GM18508 (cell line): ENCODE results near the gene ATP2B1.

Experiments used
- ATAC-seq: cut with Tn5 transposase; IDR thresholded peaks from one replicate; pipeline ENCODE4 v1.9.1; 2021; ENCODE audit warnings: moderate number of reproducible peaks; ENCODE audit not compliant: insufficient read depth, unreplicated experiment

ATP2B1 gene

GRCh38 chr12:89552376-89552775, 156.3 kb downstream of the ATP2B1 start:
- no peak for ATAC-seq

GRCh38 chr12:89551747-89552146, 156.9 kb downstream of the ATP2B1 start:
- no peak for ATAC-seq

- no peak for ATAC-seq
Observed at GRCh38 chr12:89547101-89547500, 161.5 kb downstream of the ATP2B1 start.

- ATAC-seq, result no peak
Observed at GRCh38 chr12:89546151-89546550, 162.5 kb downstream of the ATP2B1 start.

- ATAC-seq, result no peak
Observed at GRCh38 chr12:89544681-89545184, 163.9 kb downstream of the ATP2B1 start.

GRCh38 chr12:89544022-89544421, 164.6 kb downstream of the ATP2B1 start:
- no peak for ATAC-seq

GRCh38 chr12:89542912-89543592, 165.6 kb downstream of the ATP2B1 start:
- ATAC-seq, result peak; percentile 81

- no peak for ATAC-seq
Observed at GRCh38 chr12:89542236-89542635, 166.4 kb downstream of the ATP2B1 start.

GRCh38 chr12:89540586-89540985, 168.1 kb downstream of the ATP2B1 start:
- ATAC-seq, result no peak

GRCh38 chr12:89539426-89540223, 169.0 kb downstream of the ATP2B1 start:
- no peak for ATAC-seq

- ATAC-seq, result no peak
Observed at GRCh38 chr12:89538897-89539296, 169.7 kb downstream of the ATP2B1 start.
